ENCODE results near the gene NCF2.

GRCh38 chr1:183578856-183579255 is 11.4 kb downstream of the NCF2 start:
- TF ChIP-seq POLR2A (IDR thresholded peaks at IDR 0.05) = no peak
- no peak for TF ChIP-seq CTCF (IDR thresholded peaks at IDR 0.05)
- no peak for TF ChIP-seq EP300 (IDR thresholded peaks at IDR 0.05)
